Measurements from ENCODE around the gene SHC2. TPM values are rescaled to one million over a fixed set of nuclear protein-coding genes. Genes with fewer than 3 reads are reported as not detected.

SHC2 gene
- total and polyA plus RNA-seq, 9 of the 15 experiments (the other 6 are each of a cell fraction or from before 2014, with no cell fraction given), result 0.14 to 0.36 (median 0.17) TPM; not detected in 5

DNA sequence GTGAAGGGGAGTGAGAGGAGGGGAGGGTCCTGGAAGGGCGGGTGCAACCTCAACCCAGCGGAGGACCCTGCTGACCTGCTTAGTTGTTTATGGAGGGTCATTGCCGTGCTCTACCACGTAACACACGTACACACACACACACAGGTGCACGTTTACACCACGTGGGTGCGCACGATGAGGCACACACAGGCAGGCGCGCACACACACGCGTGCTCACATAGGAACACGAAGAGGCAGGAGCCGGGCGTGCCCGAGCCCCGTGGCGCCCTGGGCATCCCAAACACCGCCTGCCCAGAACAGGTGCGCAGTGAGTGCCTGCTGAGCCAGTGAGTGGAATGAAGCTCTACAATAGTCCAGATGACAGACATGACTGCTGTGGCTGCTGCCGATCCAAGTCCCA, 24.2 kb upstream of the SHC2 start:
- ChIA-PET POLR2A (no interaction called here), CTCF (ENCODE audit: low intra/inter-chr PET ratio) (no interaction called here)
- Histone ChIP-seq H3K4me3 (no peak overlapping the region), H3K36me3 (ENCODE audit: control insufficient read depth, insufficient read depth, low read length) (no peaks in the 10 kb centered on the region), H4K20me1 (replicated peaks; ENCODE audit: control insufficient read depth, insufficient read depth, low read length) (no peaks in the 10 kb centered on the region), H3K79me2 (ENCODE audit: control insufficient read depth, insufficient read depth, low read length) (peaks cover 11% of the 10 kb centered on the region; the same call in 1 of the 3 replicates), H3K9me3 (replicated peaks; ENCODE audit: control insufficient read depth, insufficient read depth, low read depth, low read length) (peaks cover 6% of the 10 kb centered on the region; the same call in 1 of the 2 replicates), H3K9me1 (ENCODE audit: control insufficient read depth, insufficient read depth, low read length) (no peaks in the 10 kb centered on the region), H2AFZ (ENCODE audit: low read depth, low read length) (no peak overlapping the region), H3K27me3 (ENCODE audit: control insufficient read depth in 2 of 2, insufficient read depth in 2 of 2, low read length in 2 of 2) (no peaks in the 10 kb centered on the region; a peak in 1 of 5 replicates), H3K9ac (ENCODE audit: insufficient read depth in 1 of 2, low read depth in 2 of 2, low read length in 2 of 2) (no peak overlapping the region), H3K4me1 (replicated peaks in 1 of 2; ENCODE audit: control insufficient read depth in 2 of 2, insufficient read depth in 2 of 2, low read length in 2 of 2) (peaks cover 8 to 55% of the 10 kb centered on the region in 2 experiments), H3K4me2 (ENCODE audit: insufficient read depth, low read length) (no peak overlapping the region), H3K27ac (ENCODE audit: extremely low read depth, low read depth, low read length) (no peak overlapping the region)
- intact Hi-C loops (cut with micrococcal nuclease), result no loop called here
- ATAC-seq (no peak), DNase-seq (ENCODE audit: extremely low read depth in 1 of 4, low spot score in 3 of 4) (no peak), FAIRE-seq (no peak)
- in situ Hi-C loops (cut with MboI), result no loop called here
- WGBS (ENCODE audit: insufficient coverage, low coverage, missing lambda C conversion rate), result 67% methylated on average over 20 of the region's 22 CpGs
- no TSS peak for BruUV-seq (replicated peaks)
- TF ChIP-seq GTF2A2 (tag; IDR thresholded peaks at IDR 0.05) (no peak), OTX1 (CRISPR knock-in tag; IDR thresholded peaks at IDR 0.05) (no peak), IFI16 (CRISPR knock-in tag; IDR thresholded peaks at IDR 0.05) (no peak), POLR2G (IDR thresholded peaks at IDR 0.05; ENCODE audit: low read depth, low read length) (peak; percentile 30; the same call in 1 of the 2 replicates)

DNA sequence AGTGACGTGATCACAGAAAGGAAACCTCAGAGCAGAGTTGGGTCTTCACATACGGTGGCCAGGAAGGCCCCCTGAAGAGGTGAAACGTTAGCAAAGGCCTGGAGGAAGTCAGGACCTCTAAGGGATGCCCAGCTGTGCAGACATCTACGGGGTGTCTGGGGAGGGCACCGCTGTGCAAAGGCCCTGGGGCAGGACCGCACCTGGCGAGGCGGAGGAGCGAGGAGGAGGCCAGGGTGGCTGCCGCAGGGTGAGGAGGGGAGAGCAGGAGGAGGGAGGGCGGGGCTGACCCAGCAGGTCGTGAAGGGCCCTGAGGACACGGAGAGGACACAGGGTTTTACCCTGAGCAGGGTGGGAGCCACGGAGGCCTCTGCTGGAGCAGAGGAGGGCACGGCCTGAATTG, 23.7 kb upstream of the SHC2 start:
- Histone ChIP-seq H3K79me2 (ENCODE audit: control insufficient read depth, insufficient read depth, low read length) (peaks cover 11% of the 10 kb centered on the region; the same call in 1 of the 3 replicates), H3K27ac (ENCODE audit: extremely low read depth, low read depth, low read length) (no peak overlapping the region), H3K36me3 (ENCODE audit: control insufficient read depth, insufficient read depth, low read length) (no peaks in the 10 kb centered on the region), H2AFZ (ENCODE audit: low read depth, low read length) (no peak overlapping the region), H3K9ac (ENCODE audit: insufficient read depth in 1 of 2, low read depth in 2 of 2, low read length in 2 of 2) (no peak overlapping the region), H4K20me1 (replicated peaks; ENCODE audit: control insufficient read depth, insufficient read depth, low read length) (no peaks in the 10 kb centered on the region), H3K4me1 (replicated peaks in 1 of 2; ENCODE audit: control insufficient read depth in 2 of 2, insufficient read depth in 2 of 2, low read length in 2 of 2) (peaks cover 8 to 55% of the 10 kb centered on the region in 2 experiments), H3K4me3 (no peak overlapping the region), H3K4me2 (ENCODE audit: insufficient read depth, low read length) (no peak overlapping the region), H3K9me3 (replicated peaks; ENCODE audit: control insufficient read depth, insufficient read depth, low read depth, low read length) (peaks cover 6% of the 10 kb centered on the region; the same call in 1 of the 2 replicates), H3K27me3 (ENCODE audit: control insufficient read depth in 2 of 2, insufficient read depth in 2 of 2, low read length in 2 of 2) (no peaks in the 10 kb centered on the region; a peak in 1 of 5 replicates), H3K9me1 (ENCODE audit: control insufficient read depth, insufficient read depth, low read length) (no peaks in the 10 kb centered on the region)
- WGBS (ENCODE audit: insufficient coverage, low coverage, missing lambda C conversion rate), result 55% methylated on average over 10 of the region's 15 CpGs
- in situ Hi-C loops (cut with MboI) (no loop called here), intact Hi-C loops (cut with micrococcal nuclease) (no loop called here)
- DNase-seq (ENCODE audit: extremely low read depth in 1 of 4, low spot score in 3 of 4) (no peak), ATAC-seq (no peak), FAIRE-seq (no peak)
- no peak for TF ChIP-seq ARHGAP35 (IDR thresholded peaks at IDR 0.05; ENCODE audit: partially characterized antibody)
- TF ChIP-seq BCOR (IDR thresholded peaks at IDR 0.05), result peak; percentile 56
- 0 out of 2 replicates have a peak, but pooled peaks have one; percentile 8 for TF ChIP-seq POLR2G (IDR thresholded peaks at IDR 0.05; ENCODE audit: low read depth, low read length)
- TF ChIP-seq, protein P1, sequence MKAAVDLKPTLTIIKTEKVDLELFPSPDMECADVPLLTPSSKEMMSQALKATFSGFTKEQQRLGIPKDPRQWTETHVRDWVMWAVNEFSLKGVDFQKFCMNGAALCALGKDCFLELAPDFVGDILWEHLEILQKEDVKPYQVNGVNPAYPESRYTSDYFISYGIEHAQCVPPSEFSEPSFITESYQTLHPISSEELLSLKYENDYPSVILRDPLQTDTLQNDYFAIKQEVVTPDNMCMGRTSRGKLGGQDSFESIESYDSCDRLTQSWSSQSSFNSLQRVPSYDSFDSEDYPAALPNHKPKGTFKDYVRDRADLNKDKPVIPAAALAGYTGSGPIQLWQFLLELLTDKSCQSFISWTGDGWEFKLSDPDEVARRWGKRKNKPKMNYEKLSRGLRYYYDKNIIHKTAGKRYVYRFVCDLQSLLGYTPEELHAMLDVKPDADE (conservative IDR thresholded peaks at IDR 0.05; ENCODE audit: control insufficient read depth, low read depth, low read length), result no peak
- no peak for TF ChIP-seq FOS (IDR thresholded peaks at IDR 0.05; ENCODE audit: extremely low read depth, insufficient read length)
- TF ChIP-seq ARID2 (IDR thresholded peaks at IDR 0.05), result no peak
- TF ChIP-seq IFI16 (CRISPR knock-in tag; IDR thresholded peaks at IDR 0.05), result no peak
- TF ChIP-seq CREB1 (IDR thresholded peaks at IDR 0.05), result no peak
- no peak for TF ChIP-seq CREB1 (CRISPR knock-in tag; IDR thresholded peaks at IDR 0.05)
- TF ChIP-seq, protein P2, sequence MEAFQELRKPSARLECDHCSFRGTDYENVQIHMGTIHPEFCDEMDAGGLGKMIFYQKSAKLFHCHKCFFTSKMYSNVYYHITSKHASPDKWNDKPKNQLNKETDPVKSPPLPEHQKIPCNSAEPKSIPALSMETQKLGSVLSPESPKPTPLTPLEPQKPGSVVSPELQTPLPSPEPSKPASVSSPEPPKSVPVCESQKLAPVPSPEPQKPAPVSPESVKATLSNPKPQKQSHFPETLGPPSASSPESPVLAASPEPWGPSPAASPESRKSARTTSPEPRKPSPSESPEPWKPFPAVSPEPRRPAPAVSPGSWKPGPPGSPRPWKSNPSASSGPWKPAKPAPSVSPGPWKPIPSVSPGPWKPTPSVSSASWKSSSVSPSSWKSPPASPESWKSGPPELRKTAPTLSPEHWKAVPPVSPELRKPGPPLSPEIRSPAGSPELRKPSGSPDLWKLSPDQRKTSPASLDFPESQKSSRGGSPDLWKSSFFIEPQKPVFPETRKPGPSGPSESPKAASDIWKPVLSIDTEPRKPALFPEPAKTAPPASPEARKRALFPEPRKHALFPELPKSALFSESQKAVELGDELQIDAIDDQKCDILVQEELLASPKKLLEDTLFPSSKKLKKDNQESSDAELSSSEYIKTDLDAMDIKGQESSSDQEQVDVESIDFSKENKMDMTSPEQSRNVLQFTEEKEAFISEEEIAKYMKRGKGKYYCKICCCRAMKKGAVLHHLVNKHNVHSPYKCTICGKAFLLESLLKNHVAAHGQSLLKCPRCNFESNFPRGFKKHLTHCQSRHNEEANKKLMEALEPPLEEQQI (IDR thresholded peaks at IDR 0.05), result no peak
- BruUV-seq (replicated peaks), result no TSS peak
- ChIA-PET CTCF (ENCODE audit: low intra/inter-chr PET ratio) (no interaction called here), POLR2A (no interaction called here)

All from K562 (cell line).